ENCODE data around the gene DLG4. TPM values are rescaled to one million over a fixed set of nuclear protein-coding genes. Genes with fewer than 3 reads are reported as not detected.

Gene DLG4
- total RNA-seq, result 1.4 and 5.5 TPM in 2 replicates

GRCh38 chr17:7219812-7220592, at the start of gene DLG4, which contains the start of gene ACADVL:
Gene DLG4, minus strand, starts transcription at chr17:7219836.
Gene ACADVL, plus strand, starts transcription at chr17:7219938. Its CDS starts 47 bp downstream, at chr17:7219985.

GRCh38 chr17:7262192-7262934, 42.7 kb upstream of the DLG4 start, which contains the start of gene CLDN7:
Gene CLDN7, minus strand, starts transcription at chr17:7262478. Its CDS starts 435 bp downstream, at chr17:7262043.

GRCh38 chr17:7252176-7253043, 32.8 kb upstream of the DLG4 start, which contains the start of gene ELP5:
Gene ELP5, plus strand, starts transcription at chr17:7252215. Its CDS starts 336 bp downstream, at chr17:7252551.

GRCh38 chr17:7251661-7252175, 32.1 kb upstream of the DLG4 start, which contains the start of gene CTDNEP1:
Gene CTDNEP1, minus strand, starts transcription at chr17:7251734. Its CDS starts 438 bp downstream, at chr17:7251296.

GRCh38 chr17:7241783-7242716, 22.4 kb upstream of the DLG4 start, which contains the start of gene GABARAP:
Gene GABARAP, minus strand, starts transcription at chr17:7242449. Its CDS starts 119 bp downstream, at chr17:7242330.

GRCh38 chr17:7239091-7240027, 19.7 kb upstream of the DLG4 start, which contains the start of gene PHF23:
Gene PHF23, minus strand, starts transcription at chr17:7239457. Its CDS starts 178 bp downstream, at chr17:7239279.

GRCh38 chr17:7234083-7234951, 14.7 kb upstream of the DLG4 start, which contains the start of gene DVL2:
Gene DVL2, minus strand, starts transcription at chr17:7234517. Its CDS starts 255 bp downstream, at chr17:7234262.

GRCh38 chr17:7179317-7180254, 40.0 kb downstream of the DLG4 start, which contains the start of gene ASGR1:
Gene ASGR1, minus strand, starts transcription at chr17:7179370. Its CDS starts 807 bp downstream, at chr17:7178563.

Other genes starting within 250 kb of the DLG4 start
- 0.57 and 1.2 TPM in 2 replicates for gene ALOX12, start 223.8 kb downstream of the DLG4 start, total RNA-seq
- 228 and 289 TPM in 2 replicates for gene RNASEK, start 207.2 kb downstream of the DLG4 start, total RNA-seq
- gene BCL6B, start 196.8 kb downstream of the DLG4 start, total RNA-seq, result 0.39 TPM in 1 of 2 replicates, not detected in the other
- 4.0 and 4.1 TPM in 2 replicates for gene SLC16A13, start 183.8 kb downstream of the DLG4 start, total RNA-seq
- not detected in 2 replicates for gene SLC16A11, start 175.7 kb downstream of the DLG4 start, total RNA-seq
- not detected in 2 replicates for gene CLEC10A, start 139.6 kb downstream of the DLG4 start, total RNA-seq
- gene ASGR2, start 105.0 kb downstream of the DLG4 start, total RNA-seq, result not detected in 2 replicates
- 0.23 TPM in 1 of 2 replicates, not detected in the other for gene ASGR1, start 40.5 kb downstream of the DLG4 start, total RNA-seq
- gene ACADVL, start 102 bp upstream of the DLG4 start, total RNA-seq, result 173 and 216 TPM in 2 replicates
- 32.6 and 39.5 TPM in 2 replicates for gene DVL2, start 14.7 kb upstream of the DLG4 start, total RNA-seq
- 26.9 and 32.2 TPM in 2 replicates for gene PHF23, start 19.6 kb upstream of the DLG4 start, total RNA-seq
- gene GABARAP, start 22.6 kb upstream of the DLG4 start, total RNA-seq, result 171 and 262 TPM in 2 replicates
- 39.4 and 49.4 TPM in 2 replicates for gene CTDNEP1, start 31.9 kb upstream of the DLG4 start, total RNA-seq
- 23.3 and 36.8 TPM in 2 replicates for gene ELP5, start 32.4 kb upstream of the DLG4 start, total RNA-seq
- 7.9 and 26.0 TPM in 2 replicates for gene CLDN7, start 42.6 kb upstream of the DLG4 start, total RNA-seq
- gene SLC2A4, start 61.9 kb upstream of the DLG4 start, total RNA-seq, result 0.08 and 1.4 TPM in 2 replicates
- gene YBX2, start 74.8 kb upstream of the DLG4 start, total RNA-seq, result 0.47 and 0.72 TPM in 2 replicates
- gene EIF5A, start 87.8 kb upstream of the DLG4 start, total RNA-seq, result 557 and 909 TPM in 2 replicates
- gene GPS2, start 95.5 kb upstream of the DLG4 start, total RNA-seq, result 42.7 and 70.0 TPM in 2 replicates
- 6.2 and 10.9 TPM in 2 replicates for gene NEURL4, start 109.5 kb upstream of the DLG4 start, total RNA-seq
- gene ACAP1, start 116.7 kb upstream of the DLG4 start, total RNA-seq, result 3.3 and 5.6 TPM in 2 replicates
- gene KCTD11, start 132.3 kb upstream of the DLG4 start, total RNA-seq, result 6.0 and 13.0 TPM in 2 replicates
- gene TMEM95, start 135.3 kb upstream of the DLG4 start, total RNA-seq, result not detected in 2 replicates
- gene TNK1, start 161.3 kb upstream of the DLG4 start, total RNA-seq, result 3.8 and 7.7 TPM in 2 replicates
- 68.4 and 99.4 TPM in 2 replicates for gene PLSCR3, start 174.7 kb upstream of the DLG4 start, total RNA-seq
- 138 and 193 TPM in 2 replicates for gene TMEM256, start 184.3 kb upstream of the DLG4 start, total RNA-seq
- gene NLGN2, start 188.0 kb upstream of the DLG4 start, total RNA-seq, result 2.4 and 6.1 TPM in 2 replicates
- gene SPEM1, start 200.5 kb upstream of the DLG4 start, total RNA-seq, result not detected in 2 replicates
- not detected in 2 replicates for gene SPEM2, start 205.8 kb upstream of the DLG4 start, total RNA-seq
- not detected in 2 replicates for gene SPEM3, start 209.0 kb upstream of the DLG4 start, total RNA-seq
- 25.2 and 30.4 TPM in 2 replicates for gene TMEM102, start 215.6 kb upstream of the DLG4 start, total RNA-seq
- 7.5 and 17.3 TPM in 2 replicates for gene FGF11, start 219.7 kb upstream of the DLG4 start, total RNA-seq
- 9.8 and 14.8 TPM in 2 replicates for gene CHRNB1, start 225.2 kb upstream of the DLG4 start, total RNA-seq

Measured in hair follicular keratinocyte (primary cell).